HepG2 (cell line): ENCODE measurements around the gene B3GNT8. TPM values are rescaled to one million over a fixed set of nuclear protein-coding genes. Genes with fewer than 3 reads are reported as not detected.

Experiments used
- CSRNP1 ChIP-seq: sonication (generic); formaldehyde crosslinking; IDR thresholded peaks from 2 replicates; pipeline ENCODE4 v1.8.1; 2023; ENCODE audit warnings: mild to moderate bottlenecking, missing genetic modification reagents
- EHMT2 ChIP-seq: fragments of 200-600 bp; sonication (generic); IDR thresholded peaks from 2 replicates; pipeline ENCODE4 v1.7.0; 2017; ENCODE audit warnings: antibody characterized with exemption, low read depth, low read length, borderline replicate concordance
- FLYWCH1 ChIP-seq: sonication (generic); formaldehyde crosslinking; IDR thresholded peaks from 2 replicates; pipeline ENCODE4 v1.8.1; 2023; ENCODE audit warnings: mild to moderate bottlenecking, missing genetic modification reagents
- FUBP1 ChIP-seq: sonication (generic); formaldehyde crosslinking; IDR thresholded peaks from 2 replicates; pipeline ENCODE4 v1.5.1; 2020; ENCODE audit warnings: missing genetic modification reagents, mild to moderate bottlenecking, borderline replicate concordance
- HDAC1 ChIP-seq: sonication (generic); formaldehyde crosslinking; IDR thresholded peaks from 2 replicates; pipeline ENCODE4 v1.5.1; 2020; ENCODE audit warnings: mild to moderate bottlenecking, missing genetic modification reagents
- NFKBIZ ChIP-seq: IDR thresholded peaks from 2 replicates; pipeline ENCODE4 v1.6.1; 2018; ENCODE audit warnings: missing genetic modification reagents, missing compliant biosample characterization
- NRL ChIP-seq: sonication (generic); formaldehyde crosslinking; IDR thresholded peaks from 2 replicates; pipeline ENCODE4 v1.5.0; 2020; ENCODE audit warnings: missing genetic modification reagents, mild to moderate bottlenecking, moderate library complexity, borderline replicate concordance
- PATZ1 ChIP-seq: sonication (generic); formaldehyde crosslinking; IDR thresholded peaks from 2 replicates; pipeline ENCODE4 v1.4.0; 2020; ENCODE audit warnings: missing genetic modification reagents
- POLR2A ChIP-seq, 2 experiments: IDR thresholded peaks; 2 replicates each; pipeline ENCODE4 v1.6.1; 2011; ENCODE audit warnings: low read depth in 2 of 2, low read length in 2 of 2, mild to moderate bottlenecking in 1 of 2, moderate library complexity in 1 of 2; ENCODE audit not compliant: insufficient read depth in 1 of 2
- RCOR2 ChIP-seq: IDR thresholded peaks from 2 replicates; pipeline ENCODE4 v1.6.1; 2016; ENCODE audit warnings: missing biosample characterization, missing genetic modification reagents
- SMAD3 ChIP-seq: sonication (generic); formaldehyde crosslinking; IDR thresholded peaks from 2 replicates; pipeline ENCODE4 v1.4.0; 2020; ENCODE audit warnings: missing genetic modification reagents
- STAT6 ChIP-seq: sonication (generic); formaldehyde crosslinking; IDR thresholded peaks from 2 replicates; pipeline ENCODE4 v1.4.0; 2020; ENCODE audit warnings: missing genetic modification reagents, mild to moderate bottlenecking, borderline replicate concordance
- WIZ ChIP-seq: sonication (generic); formaldehyde crosslinking; IDR thresholded peaks from 2 replicates; pipeline ENCODE4 v1.5.1; 2020; ENCODE audit warnings: mild to moderate bottlenecking, missing genetic modification reagents
- ZNF253 ChIP-seq: sonication (generic); formaldehyde crosslinking; IDR thresholded peaks from 2 replicates; pipeline ENCODE4 v1.8.0; 2022; ENCODE audit warnings: mild to moderate bottlenecking, missing genetic modification reagents, borderline replicate concordance
- ZNF3 ChIP-seq: IDR thresholded peaks from 2 replicates; pipeline ENCODE4 v1.7.0; 2017; ENCODE audit warnings: inconsistent platforms
- ZNF772 ChIP-seq: sonication (generic); formaldehyde crosslinking; IDR thresholded peaks from 2 replicates; pipeline ENCODE4 v1.5.0; 2020; ENCODE audit warnings: mild to moderate bottlenecking, missing genetic modification reagents
- ZSCAN21 ChIP-seq: sonication (generic); formaldehyde crosslinking; IDR thresholded peaks from 2 replicates; pipeline ENCODE4 v1.8.0; 2022; ENCODE audit warnings: mild to moderate bottlenecking, missing genetic modification reagents, moderate library complexity, borderline replicate concordance
- ZSCAN22 ChIP-seq: sonication (generic); formaldehyde crosslinking; IDR thresholded peaks from 2 replicates; pipeline ENCODE4 v1.4.0; 2020; ENCODE audit warnings: mild to moderate bottlenecking, missing genetic modification reagents
- polyA plus RNA-seq, 8 experiments: library from polyadenylated mRNA; depleted of rRNA in 3 of 8; stranded (reverse) in 7 of 8; unstranded in 1 of 8; fragments of >200 nt; fragmentation: Illumina TruSeq in 4 of 8; extraction: Trizol in 4 of 8; gene quantifications; 2 replicates each; pipeline versions ENCODE4 v1.2.1 to v1.2.3, GENCODE V29; 2011 to 2016; ENCODE audit warnings: low read depth in 4 of 8, missing spikeins in 1 of 8, mixed read lengths in 1 of 8; ENCODE audit not compliant: insufficient read depth in 1 of 8
- total RNA-seq, 5 experiments: library from RNA; depleted of rRNA; stranded (reverse); fragments of >200 nt; fragmentation: Illumina TruSeq; extraction: Trizol; gene quantifications; 2 replicates each; pipeline ENCODE4 v1.2.3, GENCODE V29; 2016; ENCODE audit warnings: low read depth in 1 of 5
- TF ChIP-seq, protein P1 (sequence below): sonication (generic); formaldehyde crosslinking; IDR thresholded peaks from 2 replicates; pipeline ENCODE4 v1.4.0; 2020; ENCODE audit warnings: low read depth, mild to moderate bottlenecking, missing genetic modification reagents

B3GNT8 gene
- total and polyA plus RNA-seq, 2 of the 13 experiments (the other 11 are each of a cell fraction or from before 2014, with no cell fraction given), result 0.26 to 1.9 TPM

DNA sequence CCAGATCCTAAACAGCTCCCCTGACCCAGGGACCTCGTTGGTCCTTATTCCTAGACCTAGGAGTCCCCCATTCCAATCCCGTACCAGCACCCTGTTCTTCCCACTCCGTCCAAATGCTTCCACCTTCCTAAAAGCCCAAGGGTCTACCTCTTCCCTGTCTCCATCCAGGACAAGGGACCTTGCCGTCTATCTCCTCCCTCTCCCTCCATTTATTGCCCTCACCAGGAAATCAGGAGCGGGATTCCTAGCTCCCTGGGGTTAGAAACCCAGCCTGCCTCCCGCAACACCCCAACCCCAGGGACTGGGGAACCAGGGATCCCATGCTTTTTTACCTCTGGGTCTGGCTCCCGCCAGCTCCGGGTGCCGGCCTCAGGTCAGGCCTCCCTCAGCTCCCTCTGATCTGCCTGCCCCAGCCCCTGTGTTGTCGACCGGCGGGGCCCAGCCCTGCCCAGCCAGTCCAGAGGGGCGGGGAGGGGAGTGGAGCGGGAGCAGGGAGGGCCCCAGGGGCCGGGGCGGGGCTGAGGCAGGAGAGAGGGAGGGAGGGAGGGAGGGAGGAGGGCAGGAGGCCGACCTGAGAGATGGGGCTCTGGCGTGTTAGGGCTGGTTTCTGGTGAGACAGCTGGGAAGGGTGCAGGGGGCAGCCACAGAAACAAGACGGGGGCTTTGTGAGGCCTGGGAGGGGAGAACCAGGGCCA is at the start of gene B3GNT8 (continued):
- TF ChIP-seq STAT6 (CRISPR knock-in tag) (no peak), ZNF772 (CRISPR knock-in tag) (no peak), RCOR2 (no peak), ZNF3 (CRISPR knock-in tag) (no peak), ZSCAN21 (no peak), POLR2A (IDR thresholded peaks at IDR 0.05; ENCODE audit: insufficient read depth in 1 of 2, low read depth in 2 of 2, low read length in 2 of 2) (peak; percentile 44 to 60; a peak in 3 of 4 replicates), NFKBIZ (no peak), SMAD3 (CRISPR knock-in tag) (no peak), ZSCAN22 (CRISPR knock-in tag) (no peak), WIZ (CRISPR knock-in tag) (no peak), HDAC1 (CRISPR knock-in tag) (0 out of 2 replicates have a peak, but pooled peaks have one; percentile 26), FUBP1 (CRISPR knock-in tag) (no peak), ZNF253 (CRISPR knock-in tag) (no peak), EHMT2 (no peak), NRL (CRISPR knock-in tag) (no peak), PATZ1 (CRISPR knock-in tag) (peak; percentile 84), CSRNP1 (CRISPR knock-in tag) (no peak), FLYWCH1 (CRISPR knock-in tag) (no peak)
- TF ChIP-seq, protein P1, sequence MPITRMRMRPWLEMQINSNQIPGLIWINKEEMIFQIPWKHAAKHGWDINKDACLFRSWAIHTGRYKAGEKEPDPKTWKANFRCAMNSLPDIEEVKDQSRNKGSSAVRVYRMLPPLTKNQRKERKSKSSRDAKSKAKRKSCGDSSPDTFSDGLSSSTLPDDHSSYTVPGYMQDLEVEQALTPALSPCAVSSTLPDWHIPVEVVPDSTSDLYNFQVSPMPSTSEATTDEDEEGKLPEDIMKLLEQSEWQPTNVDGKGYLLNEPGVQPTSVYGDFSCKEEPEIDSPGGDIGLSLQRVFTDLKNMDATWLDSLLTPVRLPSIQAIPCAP (CRISPR knock-in tag), result no peak
